ENCODE results near the gene ST7L.

- no peak for TF ChIP-seq POLR2A (IDR thresholded peaks at IDR 0.05)
- TF ChIP-seq, protein P1, sequence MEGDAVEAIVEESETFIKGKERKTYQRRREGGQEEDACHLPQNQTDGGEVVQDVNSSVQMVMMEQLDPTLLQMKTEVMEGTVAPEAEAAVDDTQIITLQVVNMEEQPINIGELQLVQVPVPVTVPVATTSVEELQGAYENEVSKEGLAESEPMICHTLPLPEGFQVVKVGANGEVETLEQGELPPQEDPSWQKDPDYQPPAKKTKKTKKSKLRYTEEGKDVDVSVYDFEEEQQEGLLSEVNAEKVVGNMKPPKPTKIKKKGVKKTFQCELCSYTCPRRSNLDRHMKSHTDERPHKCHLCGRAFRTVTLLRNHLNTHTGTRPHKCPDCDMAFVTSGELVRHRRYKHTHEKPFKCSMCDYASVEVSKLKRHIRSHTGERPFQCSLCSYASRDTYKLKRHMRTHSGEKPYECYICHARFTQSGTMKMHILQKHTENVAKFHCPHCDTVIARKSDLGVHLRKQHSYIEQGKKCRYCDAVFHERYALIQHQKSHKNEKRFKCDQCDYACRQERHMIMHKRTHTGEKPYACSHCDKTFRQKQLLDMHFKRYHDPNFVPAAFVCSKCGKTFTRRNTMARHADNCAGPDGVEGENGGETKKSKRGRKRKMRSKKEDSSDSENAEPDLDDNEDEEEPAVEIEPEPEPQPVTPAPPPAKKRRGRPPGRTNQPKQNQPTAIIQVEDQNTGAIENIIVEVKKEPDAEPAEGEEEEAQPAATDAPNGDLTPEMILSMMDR (IDR thresholded peaks at IDR 0.05), result no peak
Observed at GRCh38 chr1:112522621-112523020, 96.3 kb downstream of the ST7L start.
